Measurements from ENCODE around the gene FBP1.
"Not testable (repeated sequence)": the region's sequence is repeated elsewhere in the genome, so short reads cannot be mapped to it uniquely, and the experiment has no call there.

Gene FBP1

DNA sequence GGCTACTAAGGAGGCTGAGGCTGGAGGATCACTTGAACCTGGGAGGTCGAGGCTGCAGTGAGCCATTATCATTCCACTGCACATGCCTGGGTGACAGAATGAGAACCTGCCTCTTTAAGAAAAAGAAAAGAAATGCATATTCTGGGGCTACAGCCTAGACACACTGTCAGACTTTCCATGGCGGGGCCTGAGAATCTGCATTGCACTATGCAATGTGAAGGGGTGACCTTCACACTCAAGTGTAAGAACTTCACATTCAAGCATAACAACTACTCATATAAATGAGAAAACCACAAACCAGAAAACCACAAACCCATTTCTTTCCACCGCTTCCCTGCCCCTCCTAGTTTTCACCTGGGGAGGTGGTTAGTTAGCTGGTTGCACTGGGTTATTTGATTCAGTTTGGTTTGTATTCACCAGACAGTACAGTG, 27.7 kb downstream of the FBP1 start:
- FAIRE-seq, result no peak

DNA sequence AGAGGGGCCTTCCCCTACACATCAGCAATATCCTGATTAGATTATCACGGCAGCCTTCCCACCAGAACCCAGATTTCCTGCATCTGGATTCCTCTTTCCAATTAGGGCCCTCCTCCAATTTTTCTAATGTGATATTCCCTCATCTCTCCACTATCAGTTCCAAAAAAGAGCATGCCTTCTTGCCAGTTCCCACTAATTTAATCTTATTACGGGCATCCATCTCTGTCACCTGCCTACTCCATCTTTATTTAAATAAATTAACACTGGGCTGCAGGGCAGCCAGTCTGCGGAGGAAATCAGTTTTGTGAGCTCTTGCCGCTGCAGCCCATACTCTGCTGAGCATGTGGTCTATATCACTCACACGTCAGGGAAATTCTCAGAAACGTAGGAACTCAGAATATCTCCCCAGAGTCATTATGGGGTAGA, 29.1 kb downstream of the FBP1 start:
- no peak for FAIRE-seq

DNA sequence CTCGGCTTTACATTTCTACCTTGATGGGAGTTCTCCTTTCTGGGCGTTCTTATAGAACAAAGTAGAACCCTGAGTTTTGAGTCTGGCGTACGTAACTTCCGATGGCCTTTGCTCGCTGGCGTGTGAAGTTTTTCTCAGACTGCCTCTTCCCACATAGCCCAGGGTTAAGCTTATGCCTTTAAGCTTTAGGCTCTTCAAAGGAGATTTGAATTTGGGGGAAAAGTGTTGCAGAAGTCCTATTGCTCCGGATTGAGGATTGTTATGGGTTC, 32.0 kb downstream of the FBP1 start:
- no peak for FAIRE-seq

DNA sequence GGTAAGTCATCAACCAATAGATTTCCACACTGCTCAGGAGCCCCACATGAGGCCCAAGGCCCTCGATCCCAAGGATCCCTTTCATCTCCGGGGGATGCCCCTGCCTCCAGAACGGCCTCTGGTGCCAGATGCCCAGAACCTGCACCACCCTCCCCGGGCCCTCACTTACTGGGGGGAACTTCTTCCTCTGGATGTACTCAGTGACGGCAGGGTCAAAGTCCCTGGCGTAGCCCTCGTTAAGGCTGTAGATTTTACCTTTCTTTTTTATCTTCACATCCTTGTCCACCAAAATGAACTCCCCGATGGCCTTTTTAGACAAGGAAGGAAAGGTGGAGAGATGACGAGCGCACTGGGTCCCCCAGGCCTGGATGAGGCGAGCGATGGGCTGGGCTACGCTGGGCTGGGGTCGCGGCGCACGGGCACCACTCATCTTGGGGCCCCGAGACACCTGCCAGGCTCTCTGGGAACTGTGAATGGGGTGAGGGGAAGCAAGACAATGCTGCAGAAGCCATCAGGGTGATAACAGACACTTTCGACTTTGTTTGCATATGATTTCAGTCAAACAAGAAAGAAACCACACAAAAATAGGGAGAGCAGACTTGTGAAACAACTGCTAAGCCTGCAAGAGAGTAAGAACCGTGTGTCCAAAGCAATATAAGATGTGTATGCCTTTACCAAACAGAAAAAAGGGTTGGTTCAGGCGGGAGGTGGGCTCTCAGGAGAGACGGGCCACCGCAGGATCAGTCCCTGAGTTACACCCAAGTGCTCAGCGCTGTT, 32.5 kb downstream of the FBP1 start:
- no peak for FAIRE-seq

DNA sequence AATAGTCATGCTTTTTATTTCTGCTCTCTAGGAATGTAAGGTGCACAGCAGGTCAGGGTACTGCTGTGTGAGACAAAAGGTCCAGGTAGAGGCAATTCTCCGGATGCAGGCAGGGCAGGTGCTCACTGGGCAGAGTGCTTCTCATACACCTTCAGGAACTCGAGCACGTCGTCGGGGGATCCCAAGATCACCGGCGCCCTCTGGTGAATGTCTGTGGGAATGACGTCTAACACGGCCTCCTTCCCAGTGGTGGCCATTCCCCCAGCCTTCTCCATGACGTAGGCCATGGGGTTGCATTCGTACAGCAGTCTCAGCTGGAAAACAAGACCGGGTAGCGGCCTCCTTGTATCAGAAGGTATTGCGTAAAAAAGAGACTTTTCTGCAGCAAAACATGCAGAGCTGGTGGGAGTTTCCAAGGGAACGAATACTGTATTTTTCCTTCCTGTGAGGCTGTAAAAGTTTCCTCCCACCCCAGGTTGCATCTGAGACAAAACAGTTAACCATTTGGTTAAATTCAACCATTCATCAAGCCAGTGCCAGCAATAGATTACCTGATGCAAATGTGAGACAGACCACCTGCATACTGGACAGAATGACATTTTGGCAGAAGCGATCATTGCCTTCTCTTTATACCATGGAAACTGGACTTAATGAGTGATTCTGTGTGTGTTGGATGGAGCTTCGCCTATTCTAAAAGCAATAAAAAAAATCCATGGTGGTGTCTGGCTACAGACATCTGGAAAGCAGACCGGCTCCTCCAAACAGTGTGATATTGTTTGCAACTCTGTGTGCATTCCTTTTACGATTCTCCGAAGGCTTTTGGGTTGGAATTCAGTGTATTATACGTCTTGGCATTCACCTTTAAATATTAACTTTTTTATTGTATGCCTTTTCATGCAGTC, 35.8 kb downstream of the FBP1 start:
- no peak for FAIRE-seq

DNA sequence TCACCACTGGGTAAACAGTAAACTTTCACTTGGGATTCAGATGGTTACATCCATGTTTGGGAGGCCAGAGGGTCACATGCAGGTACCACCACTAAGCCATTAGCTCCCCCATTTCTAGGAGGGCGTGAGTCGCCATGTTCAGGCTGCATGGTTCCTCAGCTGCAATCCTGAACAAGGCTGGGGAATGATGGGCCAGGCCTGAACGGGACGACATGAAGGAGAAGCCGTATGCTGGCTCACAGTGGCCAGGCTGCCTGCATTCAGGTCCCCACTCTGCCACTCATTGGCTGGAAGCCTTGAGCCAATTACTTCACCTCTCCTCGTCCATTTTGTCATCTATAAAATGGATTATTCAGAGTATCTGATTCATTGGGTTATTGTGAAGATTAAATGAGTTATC, 36.7 kb downstream of the FBP1 start:
- FAIRE-seq, result no peak

DNA sequence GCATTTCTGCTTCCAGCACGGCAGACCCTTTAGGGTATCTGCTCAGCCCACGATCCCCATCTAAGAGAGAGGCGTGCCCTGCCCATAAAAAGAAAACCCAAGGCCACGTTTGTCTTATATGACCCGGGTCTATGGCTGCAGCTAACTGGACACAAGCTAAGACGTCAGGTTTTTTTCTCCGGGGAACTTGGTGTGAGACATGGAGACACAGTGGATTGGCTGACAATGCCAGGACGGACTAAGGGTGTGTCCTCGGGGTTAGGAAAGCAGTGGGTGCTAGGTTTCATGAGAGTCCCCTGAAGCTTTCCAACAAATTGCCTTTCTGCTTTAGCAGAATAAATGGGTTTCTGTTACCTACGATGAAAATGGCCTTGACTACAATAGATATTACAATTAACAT, 38.6 kb downstream of the FBP1 start:
- no peak for FAIRE-seq

DNA sequence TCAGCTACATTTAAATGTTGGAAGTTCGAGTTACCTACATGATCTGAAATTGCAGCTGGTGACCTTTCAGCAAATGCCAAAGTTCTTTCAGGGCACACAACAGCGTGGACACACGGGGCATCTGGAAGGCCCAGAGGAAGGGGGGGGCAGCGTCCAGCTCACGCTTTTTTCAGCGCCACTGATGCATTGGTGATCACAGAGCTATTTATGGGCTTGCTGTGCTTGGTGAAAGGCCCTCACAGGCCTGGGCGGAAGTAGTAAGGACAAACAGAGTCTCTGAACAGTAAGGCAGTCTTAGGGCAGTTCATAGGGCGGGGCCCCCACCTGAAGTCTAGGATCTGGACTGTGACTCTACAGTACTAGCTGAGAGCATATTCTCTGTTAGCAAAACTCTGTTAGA, 39.1 kb downstream of the FBP1 start:
- no peak for FAIRE-seq

DNA sequence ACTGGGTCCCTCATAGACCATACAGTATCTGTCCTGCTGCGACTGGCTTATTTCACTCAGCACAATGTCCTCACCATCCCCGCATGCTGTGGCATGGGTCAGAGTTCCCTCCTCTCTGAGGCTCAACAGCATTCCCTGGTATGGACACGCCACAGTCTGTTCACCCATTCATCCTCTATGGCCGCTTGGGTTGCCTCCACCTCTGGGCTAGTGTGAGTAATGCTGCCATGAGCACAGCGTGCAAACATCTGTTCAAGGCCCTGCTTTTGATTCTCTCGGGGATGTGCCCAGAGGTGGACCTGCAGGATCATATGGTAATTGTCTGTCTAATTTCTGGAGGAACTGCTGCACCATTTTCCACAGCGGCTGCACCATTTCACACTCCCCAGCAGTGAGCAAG, 40.2 kb downstream of the FBP1 start:
- no peak for FAIRE-seq

DNA sequence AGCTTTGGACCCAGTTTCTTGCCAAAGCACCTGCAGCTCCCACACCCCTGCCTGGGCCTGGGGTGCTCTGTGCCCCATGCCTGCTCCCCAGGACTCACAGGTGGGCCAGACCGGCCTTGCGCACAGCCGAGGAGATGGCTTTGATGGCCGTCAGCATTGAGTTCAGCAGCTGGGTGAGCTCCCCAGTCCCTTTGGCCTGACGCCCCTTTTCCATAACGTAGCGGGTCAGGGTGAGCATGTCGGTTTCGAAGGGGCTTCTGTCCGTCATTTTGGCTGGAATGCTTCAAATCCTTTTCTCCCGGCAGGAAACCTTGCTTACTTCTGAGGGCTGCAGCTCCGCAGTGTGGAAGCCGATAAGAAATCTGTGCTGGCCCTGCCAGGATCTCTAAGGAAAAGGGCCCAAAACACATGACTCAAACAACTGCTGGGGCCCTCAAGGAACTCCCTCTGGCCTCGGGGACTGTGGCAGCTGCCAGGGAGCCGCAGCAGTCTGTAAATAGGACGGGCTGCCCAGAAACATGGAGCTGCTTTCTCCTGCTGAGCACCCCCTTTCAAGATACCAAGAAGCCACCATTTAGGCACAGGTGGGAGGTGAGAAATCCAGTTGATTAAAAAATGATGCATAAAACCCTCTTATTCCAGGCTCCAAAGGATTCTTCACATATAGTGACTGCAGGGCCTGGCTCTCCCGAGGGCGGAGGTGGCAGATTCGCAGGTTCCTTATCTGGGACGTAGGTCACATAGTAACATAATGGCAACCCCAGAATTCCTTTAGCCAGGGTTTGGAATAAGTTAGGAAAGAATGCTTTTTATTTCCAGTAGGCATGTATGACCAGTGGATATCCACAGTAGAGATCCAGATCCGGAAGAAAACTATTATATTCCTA, 45.6 kb downstream of the FBP1 start, which contains the start of gene FBP2:
Gene FBP2, minus strand, starts transcription at position 366 of the 887 bp plus-strand sequence. Its CDS starts 98 bp downstream, at position 268.
- FAIRE-seq, result no peak

DNA sequence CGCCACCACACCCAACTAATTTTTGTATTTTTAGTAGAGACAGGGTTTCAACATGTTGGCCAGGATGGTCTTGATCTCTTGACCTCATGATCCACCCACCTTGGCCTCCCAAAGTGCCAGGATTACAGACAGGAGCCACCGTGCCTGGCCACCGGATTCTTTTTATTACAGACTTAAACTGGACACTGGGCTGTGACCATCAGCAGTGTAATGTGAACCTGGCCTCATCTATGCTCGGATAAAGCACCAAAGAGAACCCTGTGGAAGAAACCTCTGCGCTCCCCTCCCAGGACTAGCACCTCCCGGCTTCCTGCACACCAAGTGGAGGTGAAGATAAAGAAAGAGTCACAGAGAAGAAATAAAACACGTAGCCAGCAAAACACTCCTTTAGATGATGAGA, 46.6 kb downstream of the FBP1 start:
- not testable (repeated sequence) for FAIRE-seq

DNA sequence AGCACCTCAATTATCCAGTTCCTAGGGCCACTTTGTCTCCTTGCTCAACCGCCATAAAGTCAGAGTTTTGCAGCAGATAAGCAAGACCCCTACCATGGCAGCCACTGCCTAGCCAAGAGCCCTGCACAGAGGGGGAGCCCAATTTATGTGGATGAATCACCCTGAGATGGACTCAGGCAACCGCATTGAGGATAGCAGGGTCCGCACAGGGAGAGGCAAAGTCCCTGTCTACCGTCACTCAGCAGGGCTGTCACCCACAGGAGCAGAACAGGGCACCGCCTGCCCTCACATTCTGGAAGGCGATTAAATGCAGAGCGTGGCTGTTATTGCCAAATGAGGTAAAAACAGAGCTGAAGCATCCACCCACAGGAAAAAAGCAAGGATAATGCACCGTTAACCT, 47.4 kb downstream of the FBP1 start:
- no peak for FAIRE-seq

DNA sequence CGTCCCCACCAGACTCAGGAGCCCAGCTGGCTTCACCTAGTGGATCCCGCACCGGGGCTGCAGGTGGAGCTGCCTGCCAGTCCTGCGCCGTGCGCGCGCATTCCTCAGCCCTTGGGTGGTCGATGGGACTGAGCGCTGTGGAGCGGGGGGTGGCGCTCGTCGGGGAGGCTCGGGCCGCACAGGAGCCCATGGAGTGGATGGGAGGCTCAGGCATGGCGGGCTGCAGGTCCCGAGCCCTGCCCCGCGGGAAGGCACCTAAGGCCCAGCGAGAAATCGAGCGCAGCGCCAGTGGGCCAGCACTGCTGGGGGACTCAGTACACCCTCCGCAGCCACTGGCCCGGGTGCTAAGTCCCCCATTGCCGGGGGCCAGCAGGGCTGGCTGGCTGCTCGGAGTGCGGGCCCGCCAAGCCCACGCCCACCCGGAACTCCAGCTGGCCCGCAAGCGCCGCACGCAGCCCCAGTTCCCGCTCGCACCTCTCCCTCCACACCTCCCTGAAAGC, 48.2 kb downstream of the FBP1 start:
- not testable (repeated sequence) for FAIRE-seq

DNA sequence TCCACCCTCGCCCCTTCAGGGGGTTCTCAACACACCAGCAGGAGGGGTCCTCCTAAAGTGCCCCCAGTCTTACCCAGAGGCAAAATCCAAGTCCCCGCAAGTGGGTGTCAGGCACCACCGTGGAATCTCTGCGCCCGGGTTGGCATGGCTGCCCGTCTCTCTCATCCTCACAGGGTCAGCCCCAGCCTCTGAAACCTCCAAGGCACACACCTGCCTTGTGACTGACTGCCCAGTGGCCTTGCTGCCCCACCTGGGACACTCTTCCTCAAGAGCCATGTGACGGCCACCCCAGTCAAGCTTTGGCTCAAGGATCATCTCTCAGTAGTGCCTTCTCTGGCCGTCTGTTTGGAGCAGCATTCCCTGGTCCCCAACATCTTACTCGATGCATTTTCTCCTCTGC, 50.6 kb downstream of the FBP1 start:
- no peak for FAIRE-seq

DNA sequence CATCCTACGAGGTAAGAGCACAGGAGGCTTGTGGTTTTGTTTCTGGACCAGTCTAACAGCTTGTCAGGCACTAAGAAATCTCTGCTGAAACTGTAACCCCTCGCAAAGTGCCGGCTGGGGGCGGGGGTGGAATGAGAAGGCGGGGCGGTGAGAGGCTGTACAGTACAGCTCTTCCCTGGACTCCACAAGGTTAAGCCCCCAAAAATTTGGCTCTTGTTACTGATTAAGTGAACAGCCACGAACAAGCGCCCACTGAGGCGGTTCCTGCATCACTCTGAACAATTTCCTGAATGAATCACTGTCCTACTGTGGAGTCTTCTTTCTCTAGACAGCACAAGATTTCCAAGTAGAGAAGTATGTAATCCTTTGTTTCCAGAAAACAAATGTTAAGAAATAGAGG, 52.5 kb downstream of the FBP1 start:
- FAIRE-seq, result no peak

DNA sequence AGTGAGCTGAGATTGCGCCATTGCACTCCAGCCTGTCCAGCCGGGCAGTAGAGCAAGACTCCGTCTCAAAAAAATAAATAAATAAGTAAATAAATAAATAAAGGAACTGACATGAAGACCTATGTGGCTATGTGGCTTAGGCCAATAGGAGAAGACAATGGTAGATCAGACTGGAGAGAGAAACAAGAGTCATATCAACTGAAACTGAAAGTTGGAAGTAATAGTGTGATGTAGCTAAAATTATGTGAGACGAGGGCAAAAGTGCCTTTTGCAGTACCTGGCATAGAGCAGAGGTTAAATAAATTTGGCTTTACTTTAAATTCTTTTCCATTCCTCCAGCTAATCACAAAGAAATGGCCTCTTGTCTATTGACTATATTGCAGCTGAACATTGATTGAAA, 53.0 kb downstream of the FBP1 start:
- FAIRE-seq, result no peak

DNA sequence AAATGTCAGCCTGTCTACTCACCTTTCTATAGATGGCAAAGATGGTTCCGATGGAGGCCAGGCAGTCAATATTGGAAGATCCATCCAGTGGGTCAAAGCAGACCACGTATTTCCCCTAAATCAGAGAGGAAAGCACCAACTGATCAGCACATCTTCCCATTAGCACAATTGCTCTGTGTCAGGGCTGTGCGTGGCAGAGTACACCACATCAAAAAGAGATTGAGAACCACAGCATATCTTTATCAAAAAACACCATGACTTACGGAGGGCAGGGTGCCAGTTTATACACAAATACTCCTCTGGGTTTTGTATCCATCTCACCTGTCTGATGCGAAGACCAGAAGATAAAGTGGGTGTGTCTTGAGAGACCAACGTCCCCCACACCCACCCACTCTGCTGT, 54.8 kb downstream of the FBP1 start:
- no peak for FAIRE-seq

DNA sequence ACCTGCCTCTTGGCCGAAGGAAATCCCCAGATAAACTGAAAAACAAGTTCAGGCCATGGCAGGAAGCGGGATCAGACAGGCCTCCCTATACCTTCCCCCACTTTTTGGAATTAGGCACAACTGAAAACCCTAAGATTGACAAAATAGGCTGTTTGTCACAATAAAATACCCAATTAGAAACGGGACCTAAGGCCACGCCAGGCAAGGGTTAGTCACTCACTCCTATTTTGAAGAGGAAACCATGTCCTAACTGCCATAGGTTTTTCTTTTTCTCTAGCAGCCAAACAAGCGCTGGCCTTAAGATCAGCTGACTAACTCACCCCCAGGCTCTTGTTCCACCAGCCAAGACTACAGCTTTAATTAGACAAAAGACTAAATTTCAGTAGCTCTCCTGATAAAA, 57.6 kb downstream of the FBP1 start:
- no peak for FAIRE-seq

DNA sequence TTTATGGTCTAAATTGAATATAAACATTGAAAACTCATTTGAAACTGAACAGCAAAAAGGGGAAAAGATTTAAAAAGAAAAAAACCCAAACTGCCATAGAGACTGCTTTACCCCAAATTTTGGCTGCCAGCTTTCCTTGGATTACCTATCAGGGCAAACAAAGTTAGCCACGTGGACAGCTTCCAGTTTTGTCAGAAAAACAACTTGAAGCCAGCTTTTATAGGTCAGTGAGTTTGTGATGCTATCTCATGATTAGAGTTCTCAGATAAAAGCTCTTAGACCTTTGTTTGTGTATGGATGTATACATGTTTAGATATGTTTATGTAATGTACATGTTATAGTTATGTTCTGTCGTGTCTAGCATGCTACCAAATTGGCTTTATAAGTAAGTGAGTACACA, 61.7 kb downstream of the FBP1 start:
- no peak for FAIRE-seq

DNA sequence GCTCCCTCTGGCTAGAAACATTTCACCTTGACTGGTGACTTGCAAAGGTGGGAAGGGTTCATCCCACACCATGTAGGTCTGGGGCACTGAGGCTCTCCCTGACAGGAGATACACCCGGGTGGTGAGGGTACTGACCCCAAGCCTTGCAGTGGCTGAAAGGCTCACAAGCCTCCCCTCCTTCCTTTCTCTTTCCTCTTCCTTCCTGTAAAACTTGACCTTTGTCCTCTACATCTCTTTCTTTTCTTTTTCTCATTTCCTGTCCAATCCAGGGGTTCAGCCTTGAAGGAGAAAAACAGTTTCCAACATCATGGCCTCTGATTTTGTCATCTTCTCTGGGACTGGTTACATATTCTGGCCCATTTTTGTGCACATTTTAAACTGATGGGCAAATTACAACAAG, 62.3 kb downstream of the FBP1 start:
- FAIRE-seq, result no peak

DNA sequence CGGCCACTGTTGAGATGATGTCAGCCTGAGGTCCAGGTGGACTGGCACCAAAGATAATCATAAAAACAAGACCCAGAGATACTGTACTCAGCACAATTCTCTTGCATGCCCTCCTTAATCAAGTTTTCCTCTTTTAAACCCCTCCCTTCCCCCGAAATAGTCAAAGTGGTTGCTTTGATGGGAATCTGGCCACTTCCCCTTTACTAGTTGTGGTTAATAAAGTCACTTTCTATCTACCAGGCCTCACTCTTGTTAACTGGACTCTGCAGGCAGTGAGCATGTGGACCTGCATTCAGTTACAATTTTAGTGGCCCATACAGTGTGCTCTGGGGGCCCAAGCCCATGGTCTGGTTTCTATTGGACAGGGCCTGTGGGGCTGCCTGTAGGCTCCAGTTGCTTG, 63.2 kb downstream of the FBP1 start:
- FAIRE-seq, result no peak

DNA sequence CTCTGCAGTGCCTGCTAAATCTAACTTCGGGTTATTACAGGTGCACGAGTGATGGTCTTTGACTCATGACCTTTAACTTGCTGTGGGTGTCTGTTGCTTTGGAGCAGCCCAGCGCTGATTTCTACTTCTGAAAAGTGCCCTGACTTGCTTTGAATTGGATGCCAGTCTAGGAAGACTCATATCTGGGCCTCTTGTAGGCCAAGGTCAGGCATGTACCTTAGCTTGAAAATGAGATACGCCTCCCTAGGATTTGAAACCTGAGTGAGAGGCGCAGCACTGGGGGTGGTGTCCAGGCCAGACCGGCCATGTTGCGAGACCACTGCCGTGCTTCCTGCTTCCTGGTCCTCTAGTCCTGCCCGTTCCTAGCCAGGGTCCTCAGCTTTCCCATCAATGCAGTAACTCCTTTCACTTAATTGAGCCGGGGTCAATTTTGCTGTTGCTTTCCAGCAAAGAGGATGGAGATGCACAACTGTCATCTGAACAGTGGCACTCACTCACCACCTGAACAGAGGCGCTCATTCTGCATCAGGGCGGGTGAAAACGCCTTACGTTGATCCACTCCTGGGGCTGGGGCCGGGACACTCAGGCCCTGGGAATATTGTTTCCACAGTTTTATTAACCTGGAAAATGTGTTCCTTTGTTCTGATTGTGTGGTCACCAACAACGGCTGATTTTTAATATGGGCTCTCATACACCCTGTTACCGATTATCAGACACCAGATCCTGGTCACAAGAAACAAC, 70.2 kb downstream of the FBP1 start:
- FAIRE-seq, result no peak

All from A204.1 (cell line).